HG03575 (cell line): ENCODE data around the gene CRACDL.

Experiments
- ATAC-seq: cut with Tn5 transposase; IDR thresholded peaks from one replicate; pipeline ENCODE4 v1.9.1; 2021; ENCODE audit not compliant: unreplicated experiment, insufficient number of reproducible peaks, low FRiP score; ENCODE audit errors: extremely low read depth

The CRACDL gene

DNA sequence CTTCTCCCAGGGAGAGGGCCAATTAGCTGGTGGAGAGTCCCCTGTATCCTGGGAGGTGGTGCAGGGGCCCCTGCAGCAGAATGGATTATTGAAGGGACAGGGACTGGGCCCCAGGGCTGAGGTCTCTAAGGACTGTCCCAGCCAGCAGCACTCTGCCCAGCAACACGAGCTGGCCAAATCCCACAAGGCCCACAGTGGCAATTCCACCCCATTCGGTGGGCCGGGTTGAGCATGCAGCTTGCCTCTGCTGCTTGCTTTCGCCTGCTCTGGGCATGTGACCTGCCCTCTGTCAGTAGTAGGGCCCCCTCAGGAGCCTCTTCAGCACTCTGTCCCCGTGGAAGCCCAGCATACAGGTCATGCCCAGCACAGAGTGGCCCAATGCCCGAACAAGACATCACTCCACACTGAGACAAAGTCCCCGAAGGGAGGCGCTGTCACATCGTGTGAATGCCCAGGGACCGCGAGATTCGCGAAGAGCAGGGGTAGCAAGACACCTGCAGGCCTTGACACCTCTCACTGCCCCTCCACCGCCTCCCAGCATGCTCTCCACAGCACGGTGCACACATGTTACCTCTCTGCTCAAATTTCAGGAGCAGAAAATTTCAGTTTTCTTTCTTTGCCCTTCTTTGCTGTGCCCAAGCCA lies 65.4 kb downstream of the CRACDL start:
- no peak for ATAC-seq

DNA sequence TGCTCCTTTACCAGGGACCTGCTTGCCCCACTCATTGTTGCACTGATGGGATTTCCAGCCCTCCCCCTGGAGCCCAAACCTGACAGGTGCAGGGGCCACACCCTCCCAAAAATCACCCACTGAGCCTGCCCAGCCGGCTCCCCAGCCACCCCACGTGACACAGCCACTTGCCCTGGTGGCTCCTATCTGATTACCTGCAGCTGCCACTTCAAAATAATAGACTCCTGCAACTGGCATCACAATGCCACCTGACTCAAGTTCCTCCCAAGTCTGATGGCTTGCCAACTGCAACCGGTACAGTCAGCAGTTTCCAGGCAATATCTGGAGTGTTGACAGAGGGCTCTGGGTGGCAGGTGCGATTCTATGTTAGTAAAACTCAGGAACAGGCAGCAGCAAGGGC lies 66.2 kb downstream of the CRACDL start:
- ATAC-seq, result no peak

DNA sequence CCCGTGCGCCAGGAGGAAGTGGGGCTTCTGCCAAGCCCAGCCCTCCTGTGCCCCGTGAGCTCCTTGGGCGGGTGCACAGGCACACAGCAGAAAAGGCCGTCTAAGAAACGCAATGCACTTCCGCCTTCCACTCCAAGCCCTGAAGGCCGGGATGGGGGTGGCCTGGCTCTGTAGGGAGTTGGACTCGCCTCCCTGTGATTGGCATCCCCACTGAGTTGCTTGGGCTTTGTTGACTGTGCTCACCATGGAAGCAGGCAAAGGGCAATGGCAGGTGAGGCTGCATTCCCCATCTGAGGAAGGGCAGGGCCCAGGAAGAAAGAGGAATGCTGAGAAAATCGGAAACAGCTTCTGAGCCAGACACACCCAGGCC lies 66.8 kb downstream of the CRACDL start:
- no peak for ATAC-seq

DNA sequence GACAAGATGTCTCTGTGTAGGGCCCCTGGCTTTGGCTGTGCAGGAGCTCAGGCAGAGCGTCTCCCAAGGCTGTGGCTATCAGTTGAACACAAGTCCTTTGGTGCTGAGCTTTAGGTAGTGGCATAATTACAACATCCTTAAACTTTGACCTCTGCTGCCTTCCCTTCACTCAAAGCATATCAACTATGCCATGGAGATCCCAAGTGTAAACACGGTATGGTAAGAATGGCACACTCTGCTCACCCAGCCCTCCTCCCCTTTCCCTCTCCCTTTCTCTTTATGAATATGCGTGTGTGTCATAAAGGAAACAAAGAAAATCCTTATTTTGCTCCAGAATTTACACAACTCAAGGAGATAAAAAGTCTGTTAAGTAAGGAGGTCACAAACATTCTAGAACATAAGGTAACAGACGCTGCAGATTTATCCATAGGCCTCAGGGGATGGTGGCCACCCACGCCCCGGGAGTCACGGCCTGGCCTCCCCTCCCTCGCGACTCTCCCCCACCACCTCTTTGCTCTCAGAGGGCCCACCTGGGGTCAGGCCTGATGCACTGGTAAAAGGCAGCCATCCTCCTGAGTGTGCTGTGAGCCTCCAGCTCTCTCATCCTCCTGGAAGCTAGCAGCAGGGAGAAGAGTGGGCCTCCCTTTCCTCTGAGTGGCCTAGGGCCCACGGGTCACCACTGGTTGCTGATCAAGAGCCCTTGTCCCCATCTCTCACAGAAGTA lies 67.3 kb downstream of the CRACDL start:
- no peak for ATAC-seq

DNA sequence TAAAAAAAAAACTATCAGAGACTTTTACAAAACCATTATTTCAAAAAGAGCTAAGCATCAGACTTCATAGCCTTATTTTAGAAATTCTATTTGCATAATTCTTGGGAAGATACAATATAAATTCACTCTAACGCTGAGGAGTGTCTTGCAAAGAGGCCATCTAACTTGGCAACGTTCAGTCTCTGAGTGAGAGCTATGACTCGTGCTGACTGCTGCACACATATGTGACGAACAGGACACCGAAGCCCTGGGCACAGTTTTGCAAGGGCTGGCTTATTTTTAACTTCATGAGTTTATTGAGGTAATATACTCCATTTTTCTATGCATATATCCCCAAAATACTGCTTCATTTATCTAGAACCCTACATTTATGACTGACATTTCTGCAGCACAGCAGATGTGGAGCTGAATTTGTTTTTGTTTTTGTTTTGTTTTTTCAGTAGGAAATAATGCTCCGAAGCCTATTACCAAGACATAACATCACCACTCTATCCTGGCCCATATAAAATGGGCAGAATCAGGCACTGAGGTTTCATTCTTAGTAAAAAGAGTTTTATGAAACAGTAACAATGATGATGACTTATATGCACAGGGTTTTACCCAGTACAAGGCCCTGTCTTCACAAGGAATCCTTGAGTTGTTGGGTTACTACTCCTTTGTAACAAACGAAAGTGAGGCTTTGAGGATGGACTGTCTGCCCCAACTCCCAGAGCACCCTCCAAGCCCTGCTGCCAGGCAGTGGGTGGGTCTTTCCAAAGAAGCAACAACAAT lies 68.3 kb downstream of the CRACDL start:
- ATAC-seq, result no peak

DNA sequence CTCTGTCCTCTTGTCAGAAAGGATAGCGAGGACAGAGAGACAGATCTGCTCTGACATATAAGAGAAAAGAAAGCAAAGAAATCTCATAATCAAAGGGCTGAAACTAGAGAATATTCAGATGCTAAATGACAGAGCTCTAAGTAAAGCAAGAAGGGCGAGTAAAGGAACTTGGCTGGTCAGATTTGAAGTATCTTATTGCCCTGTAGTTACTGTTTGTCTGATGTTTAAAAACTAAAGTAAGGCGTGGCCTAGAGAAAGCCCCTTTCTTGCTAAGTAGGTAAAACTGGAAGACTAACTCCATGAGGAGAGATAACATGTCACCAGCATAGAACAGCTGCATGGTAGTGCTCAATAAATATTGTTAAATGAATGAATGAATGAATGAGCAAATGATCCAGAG lies 70.0 kb downstream of the CRACDL start:
- ATAC-seq, result no peak

DNA sequence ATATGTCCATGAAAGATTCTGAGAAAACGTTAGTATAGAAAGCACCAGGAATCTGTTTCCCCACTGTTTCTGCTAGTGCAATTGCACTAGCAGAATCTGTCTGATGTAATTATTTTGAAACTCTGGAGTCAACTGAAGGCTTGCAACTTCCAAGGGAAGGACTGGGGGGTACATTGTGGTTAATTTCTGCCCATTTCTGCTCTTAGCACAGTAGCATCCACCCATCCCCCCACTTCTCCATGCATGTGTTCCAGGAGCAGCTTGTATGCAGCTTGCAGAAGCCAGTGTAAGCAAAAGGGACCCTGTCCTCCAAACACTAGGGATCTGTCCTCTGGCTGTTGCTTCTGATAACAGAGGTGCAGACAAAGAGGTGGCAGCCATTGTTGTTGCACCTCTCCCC lies 74.4 kb downstream of the CRACDL start:
- ATAC-seq, result no peak

DNA sequence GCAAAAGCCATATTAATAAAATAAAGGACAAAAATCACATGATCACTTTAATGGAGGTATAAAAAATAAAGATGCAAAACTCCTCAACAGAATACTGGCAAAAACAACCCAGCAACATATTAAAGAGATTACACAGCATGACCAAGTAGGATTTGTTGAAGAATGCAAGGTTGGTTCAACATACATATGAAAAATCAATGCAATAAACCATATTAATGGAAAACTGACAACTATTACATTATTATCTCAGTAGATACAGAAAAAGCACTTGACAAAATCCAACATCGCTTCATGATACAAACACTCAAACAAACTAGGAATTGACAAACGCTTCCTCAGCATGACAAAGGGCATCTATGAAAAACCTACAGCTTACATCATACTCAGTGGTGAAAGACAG lies 76.7 kb downstream of the CRACDL start:
- ATAC-seq, result no peak

DNA sequence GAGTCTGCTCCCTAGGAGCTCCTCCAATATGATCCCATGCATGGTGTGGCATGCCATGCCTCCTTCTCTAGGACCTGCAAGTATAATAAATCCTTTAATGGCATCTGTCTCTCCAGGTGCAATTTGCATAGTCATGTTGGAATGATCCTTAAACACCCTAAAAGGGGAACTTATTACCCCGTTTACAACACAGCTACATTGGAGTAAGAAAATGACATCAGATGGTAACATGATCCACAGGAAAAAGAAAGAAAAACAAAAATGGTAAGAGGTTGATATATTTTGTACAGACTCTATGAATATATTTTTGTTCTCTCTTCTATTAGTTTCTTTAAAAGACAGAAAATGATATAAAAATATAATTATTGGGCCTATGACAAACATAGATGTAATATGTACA lies 79.0 kb downstream of the CRACDL start:
- ATAC-seq, result no peak

DNA sequence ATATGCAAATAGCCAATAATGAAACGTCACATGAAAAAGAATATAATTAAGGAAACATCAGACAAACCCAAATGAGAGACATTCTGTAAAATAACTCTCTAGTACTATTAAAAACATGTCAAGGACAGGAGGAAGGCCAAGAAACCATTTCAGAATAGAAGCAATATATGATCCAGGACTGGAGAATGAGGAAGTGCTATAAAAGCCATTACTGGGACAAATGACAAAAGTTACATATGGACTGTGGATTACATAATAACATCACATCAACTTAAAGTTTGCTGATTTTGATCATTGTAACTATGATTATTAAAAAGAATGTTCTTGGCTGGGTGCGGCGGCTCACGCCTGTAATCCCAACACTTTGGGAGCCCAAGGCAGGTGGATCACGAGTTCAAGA lies 81.3 kb downstream of the CRACDL start:
- ATAC-seq, result no peak

DNA sequence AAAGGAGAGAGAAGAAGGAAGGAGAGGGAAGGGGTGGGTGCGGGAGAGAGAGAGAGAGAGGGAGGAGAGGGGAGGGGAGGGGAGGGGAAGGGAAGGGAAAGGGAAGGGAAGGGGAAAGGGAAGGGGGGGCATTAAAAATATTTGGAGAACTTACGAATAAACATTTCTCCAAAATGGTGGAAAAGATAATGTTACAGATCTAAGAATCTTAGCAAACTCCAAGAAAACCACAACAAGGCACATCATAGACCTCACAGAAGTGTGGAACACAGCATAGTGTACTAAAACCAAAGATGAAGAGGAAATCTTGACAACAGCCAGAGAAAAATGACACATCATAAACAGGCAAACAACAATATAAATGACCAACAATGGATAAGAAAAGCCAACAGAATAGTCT lies 83.1 kb downstream of the CRACDL start:
- ATAC-seq, result no peak

DNA sequence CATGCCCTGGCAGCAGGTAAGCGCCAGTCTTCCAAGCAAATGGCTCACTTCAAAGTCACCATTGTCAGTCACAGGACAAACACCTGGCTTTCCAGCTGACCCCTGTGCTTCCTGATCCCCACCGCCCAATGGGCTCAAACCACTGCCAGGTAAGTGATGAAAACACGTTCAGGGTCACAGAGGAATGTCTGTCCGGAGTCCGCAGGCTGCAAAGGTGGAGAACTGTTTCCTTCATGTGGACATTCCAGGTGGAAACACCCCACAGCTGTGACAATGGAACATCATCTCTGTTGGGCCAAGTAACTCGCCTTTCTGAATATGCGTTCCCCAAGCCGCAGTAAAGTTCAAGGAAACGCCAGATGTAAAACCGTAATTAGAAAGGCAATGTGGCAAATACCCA lies 86.0 kb downstream of the CRACDL start:
- no peak for ATAC-seq

DNA sequence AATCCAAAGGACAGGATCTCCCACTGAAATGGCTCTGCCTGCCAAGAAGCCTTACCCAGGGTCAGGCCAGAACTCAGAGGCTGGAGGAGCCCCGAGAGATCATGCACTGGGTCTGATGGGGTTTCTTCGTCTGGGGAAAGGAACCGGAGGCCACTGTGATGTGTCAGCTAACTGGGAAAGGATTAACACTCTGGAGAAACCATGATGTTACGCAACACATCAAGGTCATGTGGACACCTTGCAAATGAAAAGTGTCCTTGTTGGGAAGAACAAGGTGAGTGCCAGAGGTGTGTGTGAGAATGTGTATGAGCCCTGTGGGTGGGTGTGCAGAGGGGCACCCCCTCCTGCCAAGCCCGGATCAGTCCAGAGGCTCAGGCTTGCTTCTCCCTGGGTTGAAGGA lies 86.9 kb downstream of the CRACDL start:
- no peak for ATAC-seq

DNA sequence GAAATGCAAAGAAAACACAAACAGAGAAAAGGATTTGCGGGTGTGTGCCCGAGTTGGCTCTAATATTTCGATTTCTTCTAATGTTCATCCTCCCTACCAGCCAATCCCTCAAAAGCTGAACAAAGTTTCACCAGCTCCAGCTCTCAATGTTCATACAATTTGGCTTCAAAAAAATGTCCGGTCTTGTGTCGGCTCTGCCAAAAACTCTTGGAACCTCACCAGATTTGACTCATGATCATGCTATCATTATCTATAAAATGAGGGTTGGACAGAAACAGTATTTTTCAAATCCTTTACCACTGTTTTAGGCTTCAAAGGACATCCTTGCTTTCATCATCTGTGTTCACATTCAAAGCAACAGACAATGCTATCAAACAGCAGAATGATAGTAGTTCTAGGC lies 88.2 kb downstream of the CRACDL start:
- no peak for ATAC-seq

DNA sequence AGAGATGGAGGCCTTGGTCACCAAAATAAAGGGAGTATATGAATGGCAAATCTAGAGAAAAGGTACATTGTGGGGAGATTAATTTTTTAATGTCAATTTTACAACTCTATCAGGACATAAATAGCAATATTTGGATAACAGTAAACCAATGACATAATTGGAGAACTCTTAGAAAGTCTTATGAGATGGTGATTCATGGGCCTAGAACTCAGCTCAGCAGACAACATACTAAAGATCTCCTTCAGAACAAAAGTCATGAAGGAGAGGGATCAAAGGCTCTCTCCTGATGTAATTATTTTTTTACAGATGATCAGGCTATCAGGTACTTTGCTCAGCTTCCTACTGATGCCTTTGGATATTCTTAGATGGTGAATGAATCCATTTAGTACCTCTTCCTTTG lies 90.0 kb downstream of the CRACDL start:
- ATAC-seq, result no peak

DNA sequence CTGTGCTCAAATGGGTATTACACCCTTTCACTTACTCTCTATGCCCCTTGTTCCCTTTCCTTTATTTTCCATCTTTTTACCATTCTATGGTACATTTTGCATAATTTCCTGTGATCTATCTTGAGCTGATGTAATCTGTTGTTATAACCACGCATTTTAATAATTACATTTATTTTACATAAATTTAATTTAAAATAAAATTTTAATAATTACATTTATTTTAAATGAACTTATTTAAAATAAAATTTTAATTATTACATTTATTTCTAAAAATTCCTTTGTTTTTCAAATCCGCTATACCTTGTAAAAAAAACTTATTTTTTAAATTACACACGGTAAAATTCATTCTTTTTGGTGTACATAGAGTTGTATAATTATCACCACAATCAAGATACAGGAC lies 93.9 kb downstream of the CRACDL start:
- no peak for ATAC-seq

DNA sequence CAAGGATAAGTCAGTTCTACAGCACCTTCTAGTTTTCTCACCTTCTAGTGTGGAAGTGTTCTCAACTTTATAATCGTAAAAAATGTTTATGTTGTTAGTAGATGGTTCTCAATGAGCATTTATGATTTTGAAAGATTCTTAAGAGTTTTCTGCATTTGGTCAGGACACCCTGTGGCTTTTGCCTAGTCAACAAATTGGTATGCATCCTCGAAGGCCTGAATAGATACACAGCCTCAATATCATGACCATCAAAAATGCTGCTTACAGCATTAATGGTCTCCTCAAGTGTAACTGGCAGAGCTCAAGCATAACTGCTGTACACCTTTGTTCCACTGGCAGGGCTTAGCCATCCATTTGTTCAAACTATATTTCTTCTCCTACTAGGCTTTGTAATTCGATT lies 96.7 kb downstream of the CRACDL start:
- ATAC-seq, result no peak

DNA sequence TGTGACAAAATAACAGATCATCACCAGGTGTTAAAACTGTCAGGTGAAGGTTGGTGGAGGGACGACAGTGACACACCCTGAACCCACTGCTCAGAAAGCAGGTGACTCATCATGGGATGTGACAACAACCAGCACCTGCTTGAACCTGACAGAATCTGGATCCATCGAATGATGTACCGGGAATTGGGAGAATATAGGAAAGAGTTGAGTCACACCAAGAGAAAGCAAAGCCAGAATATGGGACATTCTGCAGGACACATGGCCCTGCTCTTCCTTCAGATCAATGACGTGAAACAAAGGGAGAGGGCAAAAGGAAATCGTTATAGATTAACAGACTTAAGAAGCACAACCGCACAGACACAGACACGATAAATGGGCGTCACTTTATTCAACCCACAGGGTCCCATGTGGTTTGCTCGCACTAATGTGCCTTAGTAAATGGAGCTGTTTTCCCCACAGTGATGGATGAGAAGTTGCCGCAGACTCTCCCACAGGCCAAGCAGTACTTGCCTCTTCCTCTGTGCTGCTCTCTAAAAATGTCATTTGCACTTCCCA lies 100.1 kb downstream of the CRACDL start:
- no peak for ATAC-seq

DNA sequence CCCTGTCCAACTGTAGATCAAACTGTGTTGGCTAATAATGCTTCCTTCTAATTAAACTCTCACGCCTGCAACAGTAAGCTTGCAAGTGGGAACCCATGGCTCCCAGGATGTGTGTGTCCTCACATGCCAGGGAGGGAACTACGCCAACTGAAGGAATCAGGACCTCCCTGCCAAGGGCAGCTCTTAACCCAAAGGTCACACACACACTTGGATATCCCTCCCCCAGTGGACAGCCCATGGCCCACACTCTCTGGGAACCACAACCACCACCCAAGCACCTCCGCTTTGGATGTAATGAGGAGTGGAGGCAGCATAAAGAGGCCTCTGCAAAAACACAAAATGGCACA lies 102.1 kb downstream of the CRACDL start:
- ATAC-seq, result no peak
